HepG2 (cell line): ENCODE data around the gene PWP2. TPM values are rescaled to one million over a fixed set of nuclear protein-coding genes. Genes with fewer than 3 reads are reported as not detected.

ENCODE experiments used
- ATAC-seq: fragments of 200-7000 bp; cut with Tn5 transposase; 3 replicates; pipeline ENCODE4 v1.9.1; 2020; ENCODE audit warnings: mild to moderate bottlenecking, moderate library complexity
- BruUV-seq: library from RNA; stranded (reverse); fragments of 400-500 nt; replicated peaks from 2 replicates; lab custom pipeline; 2021; lab: Mats Ljungman, UMichigan
- CTCF ChIA-PET: fragments of 300-600 bp; formaldehyde crosslinking; extraction: SDS; loops from one replicate; lab custom pipeline; 2021; ENCODE audit warnings: low total read pairs, inconsistent platforms, low intra/inter-chr PET ratio; lab: Yijun Ruan, JAX
- POLR2A ChIA-PET: fragments of 350-600 bp; sonication (Branson Sonifier 250); formaldehyde crosslinking; loops from one replicate; lab custom pipeline; 2020; ENCODE audit warnings: antibody characterized with exemption, inconsistent platforms; lab: Yijun Ruan, JAX
- DNase-seq: peaks from one replicate; pipeline ENCODE4 v3.0.0-alpha.2; 2015; ENCODE audit warnings: low spot score
- FAIRE-seq: peaks from 3 replicates; lab custom pipeline; 2011; peaks lifted over from hg19 to GRCh38; lab: Jason Lieb, UNC
- H2AFZ ChIP-seq: one replicate; pipeline ENCODE4 v1.6.1; 2011; ENCODE audit warnings: low read length, inconsistent platforms
- H3K27ac ChIP-seq: fragments of 300-600 bp; 3 replicates; pipeline ENCODE4 v1.8.0; 2011; ENCODE audit warnings: mixed run types, mild to moderate bottlenecking, mixed read lengths, low read length, inconsistent platforms; ENCODE audit not compliant: insufficient read depth; ENCODE audit errors: extremely low read length
- H3K27me3 ChIP-seq, 2 experiments: fragments of 200-600 bp in 1 of 2; 2 replicates in 1 of 2; 3 replicates in 1 of 2; pipeline versions ENCODE4 v1.6.0 to v1.8.0; 2011; ENCODE audit warnings: low read length in 2 of 2, mild to moderate bottlenecking in 2 of 2, moderate library complexity in 2 of 2, inconsistent platforms in 1 of 2; ENCODE audit not compliant: insufficient read depth in 2 of 2, control insufficient read depth in 1 of 2
- H3K36me3 ChIP-seq, 2 experiments: fragments of 200-600 bp in 1 of 2; replicated peaks in 1 of 2; 2 replicates in 1 of 2; 3 replicates in 1 of 2; pipeline versions ENCODE4 v1.5.1 to v1.8.0; 2011; ENCODE audit warnings: low read length in 2 of 2, inconsistent platforms in 1 of 2; ENCODE audit not compliant: insufficient read depth in 2 of 2, control insufficient read depth in 1 of 2
- H3K4me1 ChIP-seq: 2 replicates; pipeline ENCODE4 v1.5.1; 2012; ENCODE audit warnings: low read length, inconsistent platforms; ENCODE audit not compliant: insufficient read depth
- H3K4me2 ChIP-seq: 2 replicates; pipeline ENCODE4 v1.6.0; 2011; ENCODE audit warnings: low read depth, low read length, inconsistent platforms
- H3K4me3 ChIP-seq, 3 experiments: fragments of 200-600 bp in 1 of 3; sonication (generic), shearing (Covaris generic) in 1 of 3; replicated peaks in 1 of 3; 2 replicates each; pipeline ENCODE4 v1.5.1; 2011 to 2016; ENCODE audit warnings: low read length in 3 of 3, inconsistent platforms in 2 of 3, low read depth in 2 of 3, mild to moderate bottlenecking in 2 of 3, control low read depth in 1 of 3, mixed read lengths in 1 of 3; ENCODE audit not compliant: insufficient read depth in 1 of 3
- H3K79me2 ChIP-seq: one replicate; pipeline ENCODE4 v1.6.1; 2011; ENCODE audit warnings: low read length, inconsistent platforms; ENCODE audit not compliant: insufficient read depth
- H3K9ac ChIP-seq: 2 replicates; pipeline ENCODE4 v1.6.0; 2011; ENCODE audit warnings: mild to moderate bottlenecking, low read depth, low read length, inconsistent platforms; ENCODE audit not compliant: insufficient read depth
- H3K9me3 ChIP-seq: 2 replicates; pipeline ENCODE4 v1.5.1; 2012; ENCODE audit warnings: mild to moderate bottlenecking, low read length
- H4K20me1 ChIP-seq: 2 replicates; pipeline ENCODE4 v1.6.0; 2011; ENCODE audit warnings: inconsistent platforms, mild to moderate bottlenecking, low read length, moderate library complexity; ENCODE audit not compliant: insufficient read depth
- CENPT ChIP-seq: sonication (generic); formaldehyde crosslinking; IDR thresholded peaks from 2 replicates; pipeline ENCODE4 v1.8.0; 2022; ENCODE audit warnings: low read depth, mild to moderate bottlenecking, moderate library complexity, missing genetic modification reagents
- HOXA7 ChIP-seq: sonication (generic); formaldehyde crosslinking; IDR thresholded peaks from 2 replicates; pipeline ENCODE4 v1.8.1; 2022; ENCODE audit warnings: mild to moderate bottlenecking, missing genetic modification reagents, moderate library complexity
- LCORL ChIP-seq, 2 experiments: fragments of 450-650 bp in 1 of 2; sonication (generic) in 1 of 2; formaldehyde crosslinking in 1 of 2; IDR thresholded peaks; 2 replicates each; pipeline versions ENCODE4 v1.5.0 to v1.6.1; 2017 to 2020; ENCODE audit warnings: antibody characterized with exemption in 1 of 2, missing genetic modification reagents in 1 of 2
- MATR3 ChIP-seq: sonication (generic); formaldehyde crosslinking; IDR thresholded peaks from 2 replicates; pipeline ENCODE4 v1.4.0; 2020; ENCODE audit warnings: missing genetic modification reagents
- MAZ ChIP-seq, 2 experiments: sonication (generic) in 1 of 2; formaldehyde crosslinking in 1 of 2; IDR thresholded peaks; 2 replicates each; pipeline versions ENCODE4 v1.5.0 to v1.6.1; 2012 to 2020; ENCODE audit warnings: low read depth in 2 of 2, mild to moderate bottlenecking in 2 of 2, borderline replicate concordance in 1 of 2, improper control_type of control experiment in 1 of 2, low read length in 1 of 2, missing genetic modification reagents in 1 of 2, moderate library complexity in 1 of 2
- RFX5 ChIP-seq: IDR thresholded peaks from 2 replicates; pipeline ENCODE4 v1.6.1; 2011; ENCODE audit warnings: low read depth, low read length, improper control_type of control experiment
- SNAPC2 ChIP-seq: sonication (generic); formaldehyde crosslinking; IDR thresholded peaks from 2 replicates; pipeline ENCODE4 v1.8.1; 2022; ENCODE audit warnings: mild to moderate bottlenecking, missing genetic modification reagents
- THAP11 ChIP-seq: IDR thresholded peaks from 2 replicates; pipeline ENCODE4 v1.6.1; 2016; ENCODE audit warnings: missing biosample characterization, missing genetic modification reagents
- TOPORS ChIP-seq: sonication (generic); formaldehyde crosslinking; IDR thresholded peaks from 2 replicates; pipeline ENCODE4 v1.8.0; 2023; ENCODE audit warnings: mild to moderate bottlenecking, missing genetic modification reagents
- ZNF160 ChIP-seq: sonication (generic); formaldehyde crosslinking; IDR thresholded peaks from 2 replicates; pipeline ENCODE4 v1.8.0; 2022; ENCODE audit warnings: mild to moderate bottlenecking, inconsistent platforms, missing genetic modification reagents
- ZNF17 ChIP-seq: sonication (generic); formaldehyde crosslinking; IDR thresholded peaks from 2 replicates; pipeline ENCODE4 v1.5.0; 2020; ENCODE audit warnings: mild to moderate bottlenecking, missing genetic modification reagents
- ZNF207 ChIP-seq: fragments of 450-650 bp; IDR thresholded peaks from 2 replicates; pipeline ENCODE4 v1.6.1; 2016; ENCODE audit warnings: antibody characterized with exemption, borderline replicate concordance
- ZNF234 ChIP-seq: sonication (generic); formaldehyde crosslinking; conservative IDR thresholded peaks from 2 replicates; pipeline ENCODE4 v1.5.1; 2020; ENCODE audit warnings: mild to moderate bottlenecking, missing genetic modification reagents
- ZNF292 ChIP-seq: sonication (generic); formaldehyde crosslinking; IDR thresholded peaks from 2 replicates; pipeline ENCODE4 v1.8.1; 2022; ENCODE audit warnings: mild to moderate bottlenecking, low read depth, missing genetic modification reagents, borderline replicate concordance
- ZNF367 ChIP-seq: sonication (generic); formaldehyde crosslinking; IDR thresholded peaks from 2 replicates; pipeline ENCODE4 v1.4.0; 2020; ENCODE audit warnings: missing genetic modification reagents, borderline replicate concordance
- ZSCAN29 ChIP-seq: sonication (generic); formaldehyde crosslinking; conservative IDR thresholded peaks from 2 replicates; pipeline ENCODE4 v1.4.0; 2020; ENCODE audit warnings: mild to moderate bottlenecking, missing genetic modification reagents
- WGBS: methylation state at CpG from one replicate; pipeline ENCODE4 v1.1.6; 2017; ENCODE audit warnings: low lambda C conversion rate; 5-methylcytosine and 5-hydroxymethylcytosine counted together
- in situ Hi-C: cut with HindIII; loops from 2 replicates; pipeline ENCODE4 v1.10.0; 2017; ENCODE audit warnings: low pct_unique_long_range_greater_than_20kb; ENCODE audit not compliant: extremely low pct_ligation_motif_present
- intact Hi-C: fragments of 100-400 bp; cut with micrococcal nuclease; formaldehyde crosslinking; loops from one replicate; pipeline ENCODE4 v1.10.0; 2022; ENCODE audit not compliant: unreplicated experiment
- polyA plus RNA-seq, 8 experiments: library from polyadenylated mRNA; depleted of rRNA in 3 of 8; stranded (reverse) in 7 of 8; unstranded in 1 of 8; fragments of >200 nt; fragmentation: Illumina TruSeq in 4 of 8; extraction: Trizol in 4 of 8; gene quantifications; 2 replicates each; pipeline versions ENCODE4 v1.2.1 to v1.2.3, GENCODE V29; 2011 to 2016; ENCODE audit warnings: low read depth in 4 of 8, missing spikeins in 1 of 8, mixed read lengths in 1 of 8; ENCODE audit not compliant: insufficient read depth in 1 of 8
- total RNA-seq, 5 experiments: library from RNA; depleted of rRNA; stranded (reverse); fragments of >200 nt; fragmentation: Illumina TruSeq; extraction: Trizol; gene quantifications; 2 replicates each; pipeline ENCODE4 v1.2.3, GENCODE V29; 2016; ENCODE audit warnings: low read depth in 1 of 5
- TF ChIP-seq, protein P1 (sequence below): sonication (generic); formaldehyde crosslinking; IDR thresholded peaks from 2 replicates; pipeline ENCODE4 v1.5.0; 2020; ENCODE audit warnings: mild to moderate bottlenecking, missing genetic modification reagents
- TF ChIP-seq, protein P2 (sequence below): sonication (generic); formaldehyde crosslinking; IDR thresholded peaks from 2 replicates; pipeline ENCODE4 v1.4.0; 2020; ENCODE audit warnings: missing genetic modification reagents, mild to moderate bottlenecking, borderline replicate concordance

PWP2 gene
- total and polyA plus RNA-seq, 2 of the 13 experiments (the other 11 are each of a cell fraction or from before 2014, with no cell fraction given) = 7.7 to 17.0 TPM

DNA sequence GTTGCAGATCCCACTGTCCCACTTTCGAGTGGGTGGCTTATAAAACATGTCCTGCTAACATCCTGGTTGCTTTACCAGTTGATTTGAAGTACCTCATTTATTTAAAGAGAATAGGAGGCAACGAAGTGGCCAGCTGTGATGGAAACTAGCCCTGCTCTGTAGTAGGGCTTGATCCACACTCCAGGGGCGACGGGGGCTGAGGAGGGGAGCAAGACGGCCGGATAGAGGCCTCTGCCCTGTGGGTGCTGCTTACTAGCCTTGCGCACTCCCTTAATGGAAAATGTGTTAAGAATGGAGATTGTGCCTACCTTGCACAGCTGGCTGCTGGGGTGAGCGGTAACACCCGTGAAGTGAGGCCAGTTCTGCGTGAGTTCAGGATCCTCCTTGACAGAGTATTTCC, 41.1 kb upstream of the PWP2 start:
- no peaks in the 10 kb centered on the region for H3K79me2 ChIP-seq
- ATAC-seq (no peak), DNase-seq (no peak), FAIRE-seq (no peak)
- peaks cover 17% of the 10 kb centered on the region for H3K4me1 ChIP-seq
- in situ Hi-C loops (loop anchor here (5.0 kb wide), 1 partner anchor 39 kb away; no protein-coding TSS in a partner anchor), intact Hi-C loops (no loop called here)
- no peak for TF ChIP-seq ZNF207
- TF ChIP-seq ZNF234 (CRISPR knock-in tag) = no peak
- TF ChIP-seq ZNF367 (CRISPR knock-in tag) = no peak
- TF ChIP-seq ZNF160 (CRISPR knock-in tag) = no peak
- no peak for TF ChIP-seq MAZ (IDR thresholded peaks at IDR 0.05; ENCODE audit: borderline replicate concordance, low read depth, low read length)
- no peak for TF ChIP-seq MAZ (CRISPR knock-in tag; IDR thresholded peaks at IDR 0.05; ENCODE audit: low read depth)
- TF ChIP-seq ZNF17 (CRISPR knock-in tag) = no peak
- no peak for TF ChIP-seq LCORL (IDR thresholded peaks at IDR 0.05)
- TF ChIP-seq LCORL (CRISPR knock-in tag; IDR thresholded peaks at IDR 0.05) = no peak
- TF ChIP-seq, protein P1, sequence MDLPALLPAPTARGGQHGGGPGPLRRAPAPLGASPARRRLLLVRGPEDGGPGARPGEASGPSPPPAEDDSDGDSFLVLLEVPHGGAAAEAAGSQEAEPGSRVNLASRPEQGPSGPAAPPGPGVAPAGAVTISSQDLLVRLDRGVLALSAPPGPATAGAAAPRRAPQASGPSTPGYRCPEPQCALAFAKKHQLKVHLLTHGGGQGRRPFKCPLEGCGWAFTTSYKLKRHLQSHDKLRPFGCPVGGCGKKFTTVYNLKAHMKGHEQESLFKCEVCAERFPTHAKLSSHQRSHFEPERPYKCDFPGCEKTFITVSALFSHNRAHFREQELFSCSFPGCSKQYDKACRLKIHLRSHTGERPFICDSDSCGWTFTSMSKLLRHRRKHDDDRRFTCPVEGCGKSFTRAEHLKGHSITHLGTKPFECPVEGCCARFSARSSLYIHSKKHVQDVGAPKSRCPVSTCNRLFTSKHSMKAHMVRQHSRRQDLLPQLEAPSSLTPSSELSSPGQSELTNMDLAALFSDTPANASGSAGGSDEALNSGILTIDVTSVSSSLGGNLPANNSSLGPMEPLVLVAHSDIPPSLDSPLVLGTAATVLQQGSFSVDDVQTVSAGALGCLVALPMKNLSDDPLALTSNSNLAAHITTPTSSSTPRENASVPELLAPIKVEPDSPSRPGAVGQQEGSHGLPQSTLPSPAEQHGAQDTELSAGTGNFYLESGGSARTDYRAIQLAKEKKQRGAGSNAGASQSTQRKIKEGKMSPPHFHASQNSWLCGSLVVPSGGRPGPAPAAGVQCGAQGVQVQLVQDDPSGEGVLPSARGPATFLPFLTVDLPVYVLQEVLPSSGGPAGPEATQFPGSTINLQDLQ (CRISPR knock-in tag) = no peak
- TF ChIP-seq SNAPC2 (CRISPR knock-in tag) = no peak
- TF ChIP-seq TOPORS = no peak
- TF ChIP-seq MATR3 (CRISPR knock-in tag) = no peak
- TF ChIP-seq ZNF292 (CRISPR knock-in tag) = no peak
- TF ChIP-seq RFX5 = no peak
- TF ChIP-seq CENPT (CRISPR knock-in tag) = no peak
- TF ChIP-seq THAP11 = no peak
- TF ChIP-seq, protein P2, sequence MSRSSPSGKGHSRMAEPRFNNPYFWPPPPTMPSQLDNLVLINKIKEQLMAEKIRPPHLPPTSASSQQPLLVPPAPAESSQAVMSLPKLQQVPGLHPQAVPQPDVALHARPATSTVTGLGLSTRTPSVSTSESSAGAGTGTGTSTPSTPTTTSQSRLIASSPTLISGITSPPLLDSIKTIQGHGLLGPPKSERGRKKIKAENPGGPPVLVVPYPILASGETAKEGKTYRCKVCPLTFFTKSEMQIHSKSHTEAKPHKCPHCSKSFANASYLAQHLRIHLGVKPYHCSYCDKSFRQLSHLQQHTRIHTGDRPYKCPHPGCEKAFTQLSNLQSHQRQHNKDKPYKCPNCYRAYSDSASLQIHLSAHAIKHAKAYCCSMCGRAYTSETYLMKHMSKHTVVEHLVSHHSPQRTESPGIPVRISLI (CRISPR knock-in tag) = no peak
- no peak for TF ChIP-seq HOXA7 (CRISPR knock-in tag)
- no peak for TF ChIP-seq ZSCAN29 (CRISPR knock-in tag)
- peaks cover 7% of the 10 kb centered on the region; the same call in 1 of the 2 replicates for H4K20me1 ChIP-seq
- H3K4me3 ChIP-seq = no peak overlapping the region
- 95% methylated on average over 10 of the region's 10 CpGs for WGBS
- CTCF ChIA-PET = no interaction called here
- no peak overlapping the region for H3K4me2 ChIP-seq
- BruUV-seq = no TSS peak
- no peak overlapping the region for H3K9ac ChIP-seq
- no peaks in the 10 kb centered on the region for H3K9me3 ChIP-seq
- H3K27me3 ChIP-seq = no peaks in the 10 kb centered on the region
- H2AFZ ChIP-seq = no peak overlapping the region
- POLR2A ChIA-PET = no interaction called here
- H3K27ac ChIP-seq = no peak overlapping the region
- peaks cover 17 to 43% of the 10 kb centered on the region in 2 experiments; a peak in 4 of 5 replicates for H3K36me3 ChIP-seq
